HEK293 (cell line): ENCODE measurements around the gene SERPINC1.

Experiments used
- HOXA7 ChIP-seq: sonication (generic); formaldehyde crosslinking; IDR thresholded peaks from 2 replicates; pipeline ENCODE4 v1.8.1; 2022; ENCODE audit warnings: missing genetic modification reagents, borderline replicate concordance
- KLF10 ChIP-seq: fragments of 450-650 bp; IDR thresholded peaks from 2 replicates; pipeline ENCODE4 v1.5.1; 2018; ENCODE audit warnings: missing biosample characterization, mild to moderate bottlenecking, missing genetic modification characterization
- KLF8 ChIP-seq: fragments of 450-650 bp; formaldehyde crosslinking; IDR thresholded peaks from 2 replicates; pipeline ENCODE4 v1.5.1; 2016; ENCODE audit warnings: missing biosample characterization, missing genetic modification characterization
- ZBTB17 ChIP-seq: fragments of 450-650 bp; formaldehyde crosslinking; IDR thresholded peaks from 2 replicates; pipeline ENCODE4 v1.5.1; 2016; ENCODE audit warnings: missing biosample characterization, missing genetic modification characterization
- ZBTB21 ChIP-seq: fragments of 450-650 bp; formaldehyde crosslinking; IDR thresholded peaks from 2 replicates; pipeline ENCODE4 v1.5.1; 2017; ENCODE audit warnings: missing biosample characterization, missing genetic modification characterization
- ZNF175 ChIP-seq: fragments of 450-650 bp; formaldehyde crosslinking; IDR thresholded peaks from 2 replicates; pipeline ENCODE4 v1.5.1; 2016; ENCODE audit warnings: missing biosample characterization, missing genetic modification characterization
- ZNF248 ChIP-seq: fragments of 450-650 bp; formaldehyde crosslinking; IDR thresholded peaks from 2 replicates; pipeline ENCODE4 v1.5.1; 2017; ENCODE audit warnings: missing biosample characterization, missing genetic modification characterization
- ZNF266 ChIP-seq: fragments of 450-650 bp; formaldehyde crosslinking; IDR thresholded peaks from 2 replicates; pipeline ENCODE4 v1.5.1; 2016; ENCODE audit warnings: missing biosample characterization, missing genetic modification characterization, low read depth
- ZNF354C ChIP-seq: fragments of 450-650 bp; formaldehyde crosslinking; IDR thresholded peaks from 2 replicates; pipeline ENCODE4 v1.5.1; 2016; ENCODE audit warnings: missing biosample characterization, missing genetic modification characterization, low read depth, borderline replicate concordance
- ZNF394 ChIP-seq: fragments of 450-650 bp; formaldehyde crosslinking; IDR thresholded peaks from 2 replicates; pipeline ENCODE4 v1.5.1; 2016; ENCODE audit warnings: missing biosample characterization, missing genetic modification characterization, mild to moderate bottlenecking, moderate library complexity, borderline replicate concordance
- ZNF473 ChIP-seq: fragments of 450-650 bp; formaldehyde crosslinking; IDR thresholded peaks from 2 replicates; pipeline ENCODE4 v1.5.1; 2017; ENCODE audit warnings: missing biosample characterization, missing genetic modification characterization
- ZNF658 ChIP-seq: fragments of 450-650 bp; formaldehyde crosslinking; IDR thresholded peaks from 2 replicates; pipeline ENCODE4; 2016; ENCODE audit warnings: missing biosample characterization, missing genetic modification characterization
- ZNF677 ChIP-seq: fragments of 450-650 bp; IDR thresholded peaks from 2 replicates; pipeline ENCODE4 v1.5.0; 2018; ENCODE audit warnings: missing biosample characterization, mild to moderate bottlenecking, missing genetic modification characterization, moderate library complexity
- ZNF701 ChIP-seq: fragments of 450-650 bp; formaldehyde crosslinking; IDR thresholded peaks from 2 replicates; pipeline ENCODE4 v1.5.1; 2016; ENCODE audit warnings: missing biosample characterization, missing genetic modification characterization
- ZNF747 ChIP-seq: fragments of 450-650 bp; formaldehyde crosslinking; IDR thresholded peaks from 2 replicates; pipeline ENCODE4 v1.5.1; 2016; ENCODE audit warnings: missing biosample characterization, missing genetic modification characterization
- TF ChIP-seq, protein P1 (sequence below): fragments of 450-650 bp; formaldehyde crosslinking; conservative IDR thresholded peaks from 2 replicates; pipeline ENCODE4 v1.5.1; 2016; ENCODE audit warnings: low read depth, missing biosample characterization, missing genetic modification characterization
- TF ChIP-seq, protein P2 (sequence below): fragments of 450-650 bp; formaldehyde crosslinking; optimal IDR thresholded peaks from 2 replicates; pipeline ENCODE3; 2016; ENCODE audit warnings: missing biosample characterization, mild to moderate bottlenecking, missing genetic modification characterization
- TF ChIP-seq, protein P3 (sequence below): fragments of 450-650 bp; formaldehyde crosslinking; IDR thresholded peaks from 2 replicates; pipeline ENCODE4 v1.5.1; 2016; ENCODE audit warnings: missing biosample characterization, missing genetic modification characterization
- TF ChIP-seq, protein P4 (sequence below): fragments of 450-650 bp; formaldehyde crosslinking; IDR thresholded peaks from 2 replicates; pipeline ENCODE4 v1.5.1; 2017; ENCODE audit warnings: missing biosample characterization, missing genetic modification characterization
- TF ChIP-seq, protein P5 (sequence below): fragments of 450-650 bp; formaldehyde crosslinking; conservative IDR thresholded peaks from 2 replicates; pipeline ENCODE4 v1.5.1; 2016; ENCODE audit warnings: low read depth, missing biosample characterization, missing genetic modification characterization
- TF ChIP-seq, protein P6 (sequence below): fragments of 450-650 bp; formaldehyde crosslinking; IDR thresholded peaks from 2 replicates; pipeline ENCODE4 v1.5.1; 2017; ENCODE audit warnings: missing biosample characterization, missing genetic modification characterization

SERPINC1 gene

DNA sequence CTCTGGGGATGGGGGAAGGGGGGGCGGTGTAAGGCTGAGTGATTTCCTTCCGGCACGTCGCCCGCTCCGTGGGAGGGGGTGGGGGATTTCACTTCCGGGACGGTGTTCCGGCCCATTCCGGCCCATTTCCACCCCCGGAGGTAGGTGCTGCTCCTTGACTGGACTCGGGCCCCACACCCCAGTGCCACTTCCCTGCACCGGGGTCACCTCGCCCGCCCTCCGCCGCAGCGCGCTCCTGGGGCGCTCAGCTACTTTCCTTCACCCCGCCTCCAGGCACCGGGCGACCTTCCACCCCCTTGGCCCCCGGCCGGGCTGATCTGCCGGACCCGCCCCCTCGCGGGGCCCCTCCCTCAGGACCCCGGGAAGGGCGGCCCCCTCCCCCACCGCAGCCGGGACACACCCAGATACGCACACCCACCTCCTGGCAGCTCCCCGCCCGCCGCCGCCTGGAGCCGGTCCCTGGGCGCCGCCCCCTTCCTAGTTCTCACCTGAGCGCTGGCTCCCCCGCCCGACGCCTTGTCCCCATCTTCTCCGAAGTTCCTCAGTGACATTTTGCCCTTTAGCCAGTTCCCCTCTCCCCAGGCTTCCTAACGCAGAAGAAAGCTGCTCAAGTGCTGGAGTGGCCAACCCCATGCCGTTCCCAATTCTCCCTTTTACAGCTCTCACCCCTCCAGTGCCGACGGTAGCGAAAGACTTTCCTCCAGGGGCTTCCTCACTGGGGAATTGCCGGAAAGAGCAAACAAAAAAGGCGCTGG lies 48.7 kb downstream of the SERPINC1 start, which contains the start of gene ZBTB37 (continued):
- TF ChIP-seq, protein P1, sequence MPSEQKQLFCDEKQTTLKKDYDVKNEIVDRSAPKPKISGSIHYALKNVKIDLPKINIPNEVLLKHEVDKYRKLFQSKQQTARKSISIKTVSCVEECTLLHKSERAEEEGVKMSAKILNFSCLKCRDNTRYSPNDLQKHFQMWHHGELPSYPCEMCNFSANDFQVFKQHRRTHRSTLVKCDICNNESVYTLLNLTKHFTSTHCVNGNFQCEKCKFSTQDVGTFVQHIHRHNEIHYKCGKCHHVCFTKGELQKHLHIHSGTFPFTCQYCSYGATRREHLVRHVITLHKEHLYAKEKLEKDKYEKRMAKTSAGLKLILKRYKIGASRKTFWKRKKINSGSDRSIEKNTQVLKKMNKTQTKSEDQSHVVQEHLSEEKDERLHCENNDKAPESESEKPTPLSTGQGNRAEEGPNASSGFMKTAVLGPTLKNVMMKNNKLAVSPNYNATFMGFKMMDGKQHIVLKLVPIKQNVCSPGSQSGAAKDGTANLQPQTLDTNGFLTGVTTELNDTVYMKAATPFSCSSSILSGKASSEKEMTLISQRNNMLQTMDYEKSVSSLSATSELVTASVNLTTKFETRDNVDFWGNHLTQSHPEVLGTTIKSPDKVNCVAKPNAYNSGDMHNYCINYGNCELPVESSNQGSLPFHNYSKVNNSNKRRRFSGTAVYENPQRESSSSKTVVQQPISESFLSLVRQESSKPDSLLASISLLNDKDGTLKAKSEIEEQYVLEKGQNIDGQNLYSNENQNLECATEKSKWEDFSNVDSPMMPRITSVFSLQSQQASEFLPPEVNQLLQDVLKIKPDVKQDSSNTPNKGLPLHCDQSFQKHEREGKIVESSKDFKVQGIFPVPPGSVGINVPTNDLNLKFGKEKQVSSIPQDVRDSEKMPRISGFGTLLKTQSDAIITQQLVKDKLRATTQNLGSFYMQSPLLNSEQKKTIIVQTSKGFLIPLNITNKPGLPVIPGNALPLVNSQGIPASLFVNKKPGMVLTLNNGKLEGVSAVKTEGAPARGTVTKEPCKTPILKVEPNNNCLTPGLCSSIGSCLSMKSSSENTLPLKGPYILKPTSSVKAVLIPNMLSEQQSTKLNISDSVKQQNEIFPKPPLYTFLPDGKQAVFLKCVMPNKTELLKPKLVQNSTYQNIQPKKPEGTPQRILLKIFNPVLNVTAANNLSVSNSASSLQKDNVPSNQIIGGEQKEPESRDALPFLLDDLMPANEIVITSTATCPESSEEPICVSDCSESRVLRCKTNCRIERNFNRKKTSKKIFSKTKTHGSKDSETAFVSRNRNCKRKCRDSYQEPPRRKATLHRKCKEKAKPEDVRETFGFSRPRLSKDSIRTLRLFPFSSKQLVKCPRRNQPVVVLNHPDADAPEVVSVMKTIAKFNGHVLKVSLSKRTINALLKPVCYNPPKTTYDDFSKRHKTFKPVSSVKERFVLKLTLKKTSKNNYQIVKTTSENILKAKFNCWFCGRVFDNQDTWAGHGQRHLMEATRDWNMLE (tag by site-specific recombination) = peak; percentile 93
- TF ChIP-seq KLF8 (tag by site-specific recombination) (peak; percentile 95), ZNF354C (no peak), ZNF473 (tag by site-specific recombination) (no peak), ZNF248 (tag by site-specific recombination) (no peak), ZNF658 (tag by site-specific recombination) (no peak), ZNF394 (tag by site-specific recombination) (peak; percentile 79), KLF10 (tag by site-specific recombination) (peak; percentile 99), ZNF266 (tag by site-specific recombination) (no peak), ZBTB21 (tag by site-specific recombination) (no peak), ZNF747 (no peak), ZNF701 (tag by site-specific recombination) (no peak), ZNF677 (tag by site-specific recombination) (no peak), HOXA7 (no peak), ZBTB17 (tag by site-specific recombination) (0 out of 2 replicates have a peak, but pooled peaks have one; percentile 5), ZNF175 (tag by site-specific recombination) (no peak)
- TF ChIP-seq, protein P2, sequence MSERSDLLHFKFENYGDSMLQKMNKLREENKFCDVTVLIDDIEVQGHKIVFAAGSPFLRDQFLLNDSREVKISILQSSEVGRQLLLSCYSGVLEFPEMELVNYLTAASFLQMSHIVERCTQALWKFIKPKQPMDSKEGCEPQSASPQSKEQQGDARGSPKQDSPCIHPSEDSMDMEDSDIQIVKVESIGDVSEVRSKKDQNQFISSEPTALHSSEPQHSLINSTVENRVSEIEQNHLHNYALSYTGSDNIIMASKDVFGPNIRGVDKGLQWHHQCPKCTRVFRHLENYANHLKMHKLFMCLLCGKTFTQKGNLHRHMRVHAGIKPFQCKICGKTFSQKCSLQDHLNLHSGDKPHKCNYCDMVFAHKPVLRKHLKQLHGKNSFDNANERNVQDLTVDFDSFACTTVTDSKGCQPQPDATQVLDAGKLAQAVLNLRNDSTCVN (tag by site-specific recombination) = peak; percentile 54
- TF ChIP-seq, protein P3, sequence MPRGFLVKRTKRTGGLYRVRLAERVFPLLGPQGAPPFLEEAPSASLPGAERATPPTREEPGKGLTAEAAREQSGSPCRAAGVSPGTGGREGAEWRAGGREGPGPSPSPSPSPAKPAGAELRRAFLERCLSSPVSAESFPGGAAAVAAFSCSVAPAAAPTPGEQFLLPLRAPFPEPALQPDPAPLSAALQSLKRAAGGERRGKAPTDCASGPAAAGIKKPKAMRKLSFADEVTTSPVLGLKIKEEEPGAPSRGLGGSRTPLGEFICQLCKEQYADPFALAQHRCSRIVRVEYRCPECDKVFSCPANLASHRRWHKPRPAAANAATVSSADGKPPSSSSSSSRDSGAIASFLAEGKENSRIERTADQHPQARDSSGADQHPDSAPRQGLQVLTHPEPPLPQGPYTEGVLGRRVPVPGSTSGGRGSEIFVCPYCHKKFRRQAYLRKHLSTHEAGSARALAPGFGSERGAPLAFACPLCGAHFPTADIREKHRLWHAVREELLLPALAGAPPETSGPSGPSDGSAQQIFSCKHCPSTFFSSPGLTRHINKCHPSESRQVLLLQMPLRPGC (tag by site-specific recombination) = peak; percentile 47; the same call in 1 of the 2 replicates
- TF ChIP-seq, protein P4, sequence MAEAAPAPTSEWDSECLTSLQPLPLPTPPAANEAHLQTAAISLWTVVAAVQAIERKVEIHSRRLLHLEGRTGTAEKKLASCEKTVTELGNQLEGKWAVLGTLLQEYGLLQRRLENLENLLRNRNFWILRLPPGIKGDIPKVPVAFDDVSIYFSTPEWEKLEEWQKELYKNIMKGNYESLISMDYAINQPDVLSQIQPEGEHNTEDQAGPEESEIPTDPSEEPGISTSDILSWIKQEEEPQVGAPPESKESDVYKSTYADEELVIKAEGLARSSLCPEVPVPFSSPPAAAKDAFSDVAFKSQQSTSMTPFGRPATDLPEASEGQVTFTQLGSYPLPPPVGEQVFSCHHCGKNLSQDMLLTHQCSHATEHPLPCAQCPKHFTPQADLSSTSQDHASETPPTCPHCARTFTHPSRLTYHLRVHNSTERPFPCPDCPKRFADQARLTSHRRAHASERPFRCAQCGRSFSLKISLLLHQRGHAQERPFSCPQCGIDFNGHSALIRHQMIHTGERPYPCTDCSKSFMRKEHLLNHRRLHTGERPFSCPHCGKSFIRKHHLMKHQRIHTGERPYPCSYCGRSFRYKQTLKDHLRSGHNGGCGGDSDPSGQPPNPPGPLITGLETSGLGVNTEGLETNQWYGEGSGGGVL (tag by site-specific recombination) = peak; percentile 96
- TF ChIP-seq, protein P5, sequence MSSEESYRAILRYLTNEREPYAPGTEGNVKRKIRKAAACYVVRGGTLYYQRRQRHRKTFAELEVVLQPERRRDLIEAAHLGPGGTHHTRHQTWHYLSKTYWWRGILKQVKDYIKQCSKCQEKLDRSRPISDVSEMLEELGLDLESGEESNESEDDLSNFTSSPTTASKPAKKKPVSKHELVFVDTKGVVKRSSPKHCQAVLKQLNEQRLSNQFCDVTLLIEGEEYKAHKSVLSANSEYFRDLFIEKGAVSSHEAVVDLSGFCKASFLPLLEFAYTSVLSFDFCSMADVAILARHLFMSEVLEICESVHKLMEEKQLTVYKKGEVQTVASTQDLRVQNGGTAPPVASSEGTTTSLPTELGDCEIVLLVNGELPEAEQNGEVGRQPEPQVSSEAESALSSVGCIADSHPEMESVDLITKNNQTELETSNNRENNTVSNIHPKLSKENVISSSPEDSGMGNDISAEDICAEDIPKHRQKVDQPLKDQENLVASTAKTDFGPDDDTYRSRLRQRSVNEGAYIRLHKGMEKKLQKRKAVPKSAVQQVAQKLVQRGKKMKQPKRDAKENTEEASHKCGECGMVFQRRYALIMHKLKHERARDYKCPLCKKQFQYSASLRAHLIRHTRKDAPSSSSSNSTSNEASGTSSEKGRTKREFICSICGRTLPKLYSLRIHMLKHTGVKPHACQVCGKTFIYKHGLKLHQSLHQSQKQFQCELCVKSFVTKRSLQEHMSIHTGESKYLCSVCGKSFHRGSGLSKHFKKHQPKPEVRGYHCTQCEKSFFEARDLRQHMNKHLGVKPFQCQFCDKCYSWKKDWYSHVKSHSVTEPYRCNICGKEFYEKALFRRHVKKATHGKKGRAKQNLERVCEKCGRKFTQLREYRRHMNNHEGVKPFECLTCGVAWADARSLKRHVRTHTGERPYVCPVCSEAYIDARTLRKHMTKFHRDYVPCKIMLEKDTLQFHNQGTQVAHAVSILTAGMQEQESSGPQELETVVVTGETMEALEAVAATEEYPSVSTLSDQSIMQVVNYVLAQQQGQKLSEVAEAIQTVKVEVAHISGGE (tag by site-specific recombination) = peak; percentile 96
- TF ChIP-seq, protein P6, sequence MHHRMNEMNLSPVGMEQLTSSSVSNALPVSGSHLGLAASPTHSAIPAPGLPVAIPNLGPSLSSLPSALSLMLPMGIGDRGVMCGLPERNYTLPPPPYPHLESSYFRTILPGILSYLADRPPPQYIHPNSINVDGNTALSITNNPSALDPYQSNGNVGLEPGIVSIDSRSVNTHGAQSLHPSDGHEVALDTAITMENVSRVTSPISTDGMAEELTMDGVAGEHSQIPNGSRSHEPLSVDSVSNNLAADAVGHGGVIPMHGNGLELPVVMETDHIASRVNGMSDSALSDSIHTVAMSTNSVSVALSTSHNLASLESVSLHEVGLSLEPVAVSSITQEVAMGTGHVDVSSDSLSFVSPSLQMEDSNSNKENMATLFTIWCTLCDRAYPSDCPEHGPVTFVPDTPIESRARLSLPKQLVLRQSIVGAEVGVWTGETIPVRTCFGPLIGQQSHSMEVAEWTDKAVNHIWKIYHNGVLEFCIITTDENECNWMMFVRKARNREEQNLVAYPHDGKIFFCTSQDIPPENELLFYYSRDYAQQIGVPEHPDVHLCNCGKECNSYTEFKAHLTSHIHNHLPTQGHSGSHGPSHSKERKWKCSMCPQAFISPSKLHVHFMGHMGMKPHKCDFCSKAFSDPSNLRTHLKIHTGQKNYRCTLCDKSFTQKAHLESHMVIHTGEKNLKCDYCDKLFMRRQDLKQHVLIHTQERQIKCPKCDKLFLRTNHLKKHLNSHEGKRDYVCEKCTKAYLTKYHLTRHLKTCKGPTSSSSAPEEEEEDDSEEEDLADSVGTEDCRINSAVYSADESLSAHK = peak; percentile 44; the same call in 1 of the 2 replicates
